ENCODE data around the gene LZTR1. TPM values are rescaled to one million over a fixed set of nuclear protein-coding genes. Genes with fewer than 3 reads are reported as not detected.

The LZTR1 gene
- total and polyA plus RNA-seq, 2 of the 8 experiments (the other 6 are each of a cell fraction or from before 2014, with no cell fraction given) = 22.3 to 31.0 TPM

- TF ChIP-seq ZNF274 (IDR thresholded peaks at IDR 0.05; ENCODE audit: borderline replicate concordance, extremely low read depth, low read length) = no peak
- TF ChIP-seq, protein P1, sequence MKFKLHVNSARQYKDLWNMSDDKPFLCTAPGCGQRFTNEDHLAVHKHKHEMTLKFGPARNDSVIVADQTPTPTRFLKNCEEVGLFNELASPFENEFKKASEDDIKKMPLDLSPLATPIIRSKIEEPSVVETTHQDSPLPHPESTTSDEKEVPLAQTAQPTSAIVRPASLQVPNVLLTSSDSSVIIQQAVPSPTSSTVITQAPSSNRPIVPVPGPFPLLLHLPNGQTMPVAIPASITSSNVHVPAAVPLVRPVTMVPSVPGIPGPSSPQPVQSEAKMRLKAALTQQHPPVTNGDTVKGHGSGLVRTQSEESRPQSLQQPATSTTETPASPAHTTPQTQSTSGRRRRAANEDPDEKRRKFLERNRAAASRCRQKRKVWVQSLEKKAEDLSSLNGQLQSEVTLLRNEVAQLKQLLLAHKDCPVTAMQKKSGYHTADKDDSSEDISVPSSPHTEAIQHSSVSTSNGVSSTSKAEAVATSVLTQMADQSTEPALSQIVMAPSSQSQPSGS (IDR thresholded peaks at IDR 0.05; ENCODE audit: low read length) = no peak
Measured at GRCh38 chr22:20994902-20995241, 12.8 kb downstream of the LZTR1 start (continued).
